A673 (cell line): ENCODE data around the gene CYBB.

Experiments used
- CTCF ChIP-seq: fragments of 300-800, 200-600 bp; sonication (generic); conservative IDR thresholded peaks from 2 replicates; pipeline ENCODE4 v1.5.1; 2017; ENCODE audit warnings: low read depth, mild to moderate bottlenecking, antibody characterized with exemption, low read length, moderate library complexity, mixed read lengths
- EZH2 ChIP-seq: fragments of 200-600 bp; sonication (generic); IDR thresholded peaks from 2 replicates; pipeline ENCODE4 v1.6.1; 2017; ENCODE audit warnings: borderline replicate concordance, low read depth, mild to moderate bottlenecking, mixed read lengths, antibody characterized with exemption, low read length; ENCODE audit not compliant: poor library complexity, severe bottlenecking

DNA sequence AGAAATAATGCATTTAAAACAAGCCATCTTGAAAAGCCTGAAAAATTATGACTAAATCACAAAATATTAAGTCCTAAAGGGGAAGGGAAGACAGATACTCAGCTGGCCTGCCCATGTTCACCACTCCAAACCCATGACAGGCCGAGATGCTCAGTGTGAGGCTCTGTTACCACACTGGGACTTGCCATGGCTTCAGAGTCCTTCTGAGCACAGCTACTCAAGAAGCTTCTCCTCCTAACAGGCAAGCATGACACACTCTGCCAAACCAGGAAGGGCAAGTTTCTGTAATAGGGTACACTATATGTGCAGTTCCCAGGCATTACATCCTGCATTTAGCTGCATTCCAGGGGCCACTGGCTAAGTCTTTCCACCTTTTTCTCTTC is 34.0 kb upstream of the CYBB start:
- TF ChIP-seq CTCF, result no peak
- TF ChIP-seq EZH2, result no peak
